Measurements from ENCODE around the gene PODXL.

DNA sequence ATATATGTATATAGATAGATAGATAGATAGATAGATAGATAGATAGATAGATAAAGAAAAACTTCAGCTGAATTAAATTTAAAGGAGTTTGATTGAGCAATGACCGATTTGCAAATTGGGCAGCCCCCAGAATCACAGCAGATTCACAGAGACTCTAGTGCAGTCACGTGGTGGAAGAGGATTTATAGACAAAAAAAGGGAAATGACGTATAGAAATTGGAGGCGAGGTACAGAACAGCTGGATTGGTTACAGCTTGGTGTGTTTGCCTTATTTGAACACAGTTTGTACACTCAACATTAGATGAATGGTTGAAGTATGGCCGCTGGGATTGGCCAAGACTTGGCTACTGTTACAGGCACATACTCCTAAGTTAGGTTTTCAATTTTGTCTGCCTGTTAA lies 8.2 kb upstream of the PODXL start:
- TF ChIP-seq, protein P1, sequence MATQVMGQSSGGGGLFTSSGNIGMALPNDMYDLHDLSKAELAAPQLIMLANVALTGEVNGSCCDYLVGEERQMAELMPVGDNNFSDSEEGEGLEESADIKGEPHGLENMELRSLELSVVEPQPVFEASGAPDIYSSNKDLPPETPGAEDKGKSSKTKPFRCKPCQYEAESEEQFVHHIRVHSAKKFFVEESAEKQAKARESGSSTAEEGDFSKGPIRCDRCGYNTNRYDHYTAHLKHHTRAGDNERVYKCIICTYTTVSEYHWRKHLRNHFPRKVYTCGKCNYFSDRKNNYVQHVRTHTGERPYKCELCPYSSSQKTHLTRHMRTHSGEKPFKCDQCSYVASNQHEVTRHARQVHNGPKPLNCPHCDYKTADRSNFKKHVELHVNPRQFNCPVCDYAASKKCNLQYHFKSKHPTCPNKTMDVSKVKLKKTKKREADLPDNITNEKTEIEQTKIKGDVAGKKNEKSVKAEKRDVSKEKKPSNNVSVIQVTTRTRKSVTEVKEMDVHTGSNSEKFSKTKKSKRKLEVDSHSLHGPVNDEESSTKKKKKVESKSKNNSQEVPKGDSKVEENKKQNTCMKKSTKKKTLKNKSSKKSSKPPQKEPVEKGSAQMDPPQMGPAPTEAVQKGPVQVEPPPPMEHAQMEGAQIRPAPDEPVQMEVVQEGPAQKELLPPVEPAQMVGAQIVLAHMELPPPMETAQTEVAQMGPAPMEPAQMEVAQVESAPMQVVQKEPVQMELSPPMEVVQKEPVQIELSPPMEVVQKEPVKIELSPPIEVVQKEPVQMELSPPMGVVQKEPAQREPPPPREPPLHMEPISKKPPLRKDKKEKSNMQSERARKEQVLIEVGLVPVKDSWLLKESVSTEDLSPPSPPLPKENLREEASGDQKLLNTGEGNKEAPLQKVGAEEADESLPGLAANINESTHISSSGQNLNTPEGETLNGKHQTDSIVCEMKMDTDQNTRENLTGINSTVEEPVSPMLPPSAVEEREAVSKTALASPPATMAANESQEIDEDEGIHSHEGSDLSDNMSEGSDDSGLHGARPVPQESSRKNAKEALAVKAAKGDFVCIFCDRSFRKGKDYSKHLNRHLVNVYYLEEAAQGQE (IDR thresholded peaks at IDR 0.05; ENCODE audit: low read depth) = no peak
- TF ChIP-seq EP300 (IDR thresholded peaks at IDR 0.05; ENCODE audit: borderline replicate concordance) (no peak), EGR1 (IDR thresholded peaks at IDR 0.05) (no peak), CEBPB (IDR thresholded peaks at IDR 0.05) (no peak), FOXM1 (IDR thresholded peaks at IDR 0.05; ENCODE audit: borderline replicate concordance, low read depth) (no peak), TAF1 (IDR thresholded peaks at IDR 0.05; ENCODE audit: low read depth) (no peak), RAD21 (IDR thresholded peaks at IDR 0.05; ENCODE audit: low read depth) (no peak), CREB1 (IDR thresholded peaks at IDR 0.05; ENCODE audit: low read depth) (no peak), TEAD4 (IDR thresholded peaks at IDR 0.05) (no peak), YY1 (IDR thresholded peaks at IDR 0.05; ENCODE audit: low read depth) (no peak), ZBTB7A (IDR thresholded peaks at IDR 0.05; ENCODE audit: low read depth) (no peak)
- TF ChIP-seq, protein P2, sequence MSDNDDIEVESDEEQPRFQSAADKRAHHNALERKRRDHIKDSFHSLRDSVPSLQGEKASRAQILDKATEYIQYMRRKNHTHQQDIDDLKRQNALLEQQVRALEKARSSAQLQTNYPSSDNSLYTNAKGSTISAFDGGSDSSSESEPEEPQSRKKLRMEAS (IDR thresholded peaks at IDR 0.05) = no peak
- TF ChIP-seq, protein P3, sequence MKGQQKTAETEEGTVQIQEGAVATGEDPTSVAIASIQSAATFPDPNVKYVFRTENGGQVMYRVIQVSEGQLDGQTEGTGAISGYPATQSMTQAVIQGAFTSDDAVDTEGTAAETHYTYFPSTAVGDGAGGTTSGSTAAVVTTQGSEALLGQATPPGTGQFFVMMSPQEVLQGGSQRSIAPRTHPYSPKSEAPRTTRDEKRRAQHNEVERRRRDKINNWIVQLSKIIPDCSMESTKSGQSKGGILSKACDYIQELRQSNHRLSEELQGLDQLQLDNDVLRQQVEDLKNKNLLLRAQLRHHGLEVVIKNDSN (IDR thresholded peaks at IDR 0.05) = no peak

Measured in Ishikawa (cell line).